HL-60/S4 (cell line): Measurements from ENCODE around the gene CEBPZOS.

Experiments used
- in situ Hi-C: fragments of 300-500 bp; cut with MboI; formaldehyde crosslinking; loops from 2 replicates; pipeline ENCODE4 v1.14.3; 2022; ENCODE audit warnings: low sequenced_read_pairs

The CEBPZOS gene

GRCh38 chr2:37196320-37197195 is at the start of gene CEBPZOS:
Gene CEBPZOS (plus strand): TSS chr2:37196496. CDS start chr2:37199705, 3,209 bp downstream.
- in situ Hi-C loops = no loop called here

GRCh38 chr2:37148325-37148724 is 48.0 kb upstream of the CEBPZOS start:
- in situ Hi-C loops = no loop called here

- in situ Hi-C loops = loop anchor here (25.0 kb wide), 1 partner anchor 738 kb away; no protein-coding TSS in a partner anchor
Observed at GRCh38 chr2:37149626-37150322, 46.5 kb upstream of the CEBPZOS start.

- in situ Hi-C loops = loop anchor here (25.0 kb wide), 1 partner anchor 734 kb away; no protein-coding TSS in a partner anchor
Observed at GRCh38 chr2:37153224-37153623, 43.1 kb upstream of the CEBPZOS start.

- in situ Hi-C loops = loop anchor here (25.0 kb wide), 1 partner anchor 733 kb away; no protein-coding TSS in a partner anchor
Observed at GRCh38 chr2:37154785-37155184, 41.5 kb upstream of the CEBPZOS start.

GRCh38 chr2:37156071-37156856 is 40.0 kb upstream of the CEBPZOS start:
- in situ Hi-C loops = loop anchor here (25.0 kb wide), 1 partner anchor 731 kb away; no protein-coding TSS in a partner anchor

- in situ Hi-C loops = loop anchor here (25.0 kb wide), 1 partner anchor 730 kb away; no protein-coding TSS in a partner anchor
Observed at GRCh38 chr2:37156857-37157714, 39.2 kb upstream of the CEBPZOS start, which contains the start of gene EIF2AK2. Gene EIF2AK2 (minus strand): TSS chr2:37156980. CDS start chr2:37147806, 9,174 bp downstream.

GRCh38 chr2:37164757-37165156 is 31.5 kb upstream of the CEBPZOS start:
- in situ Hi-C loops = loop anchor here (25.0 kb wide), 1 partner anchor 723 kb away; no protein-coding TSS in a partner anchor

- in situ Hi-C loops = loop anchor here (25.0 kb wide), 1 partner anchor 720 kb away; no protein-coding TSS in a partner anchor
Observed at GRCh38 chr2:37167636-37168180, 28.6 kb upstream of the CEBPZOS start.

- in situ Hi-C loops = loop anchor here (25.0 kb wide), 1 partner anchor 719 kb away; no protein-coding TSS in a partner anchor
Observed at GRCh38 chr2:37168217-37168981, 27.9 kb upstream of the CEBPZOS start.

GRCh38 chr2:37171624-37171950 is 24.7 kb upstream of the CEBPZOS start:
- in situ Hi-C loops = loop anchor here (25.0 kb wide), 1 partner anchor 716 kb away; no protein-coding TSS in a partner anchor

GRCh38 chr2:37173741-37174140 is 22.6 kb upstream of the CEBPZOS start:
- in situ Hi-C loops = loop anchor here (25.0 kb wide), 1 partner anchor 714 kb away; no protein-coding TSS in a partner anchor

GRCh38 chr2:37180006-37180639 is 16.2 kb upstream of the CEBPZOS start:
- in situ Hi-C loops = no loop called here

GRCh38 chr2:37180640-37181039 is 15.7 kb upstream of the CEBPZOS start:
- in situ Hi-C loops = no loop called here

- in situ Hi-C loops = no loop called here
Observed at GRCh38 chr2:37181726-37182684, 14.3 kb upstream of the CEBPZOS start.

- in situ Hi-C loops = no loop called here
Observed at GRCh38 chr2:37188570-37188969, 7.7 kb upstream of the CEBPZOS start, which contains the start of gene SULT6B1. Gene SULT6B1 (minus strand): TSS chr2:37188670. CDS start chr2:37188640, 30 bp downstream.
